HepG2 (cell line): ENCODE measurements around the gene SEC14L2. TPM values are rescaled to one million over a fixed set of nuclear protein-coding genes. Genes with fewer than 3 reads are reported as not detected.
A peak's percentile ranks its signal among the peaks of the same experiment; 100 is the strongest.

Experiments used
- FOXM1 ChIP-seq: sonication (generic); formaldehyde crosslinking; IDR thresholded peaks from 2 replicates; pipeline ENCODE4 v1.5.0; 2020; ENCODE audit warnings: missing genetic modification reagents
- FUBP1 ChIP-seq: sonication (generic); formaldehyde crosslinking; IDR thresholded peaks from 2 replicates; pipeline ENCODE4 v1.5.1; 2020; ENCODE audit warnings: missing genetic modification reagents, mild to moderate bottlenecking, borderline replicate concordance
- HMGXB3 ChIP-seq: sonication (generic); formaldehyde crosslinking; IDR thresholded peaks from 2 replicates; pipeline ENCODE4 v1.4.0; 2020; ENCODE audit warnings: missing genetic modification reagents, borderline replicate concordance
- KAT7 ChIP-seq: IDR thresholded peaks from 2 replicates; pipeline ENCODE4 v1.6.1; 2018; ENCODE audit warnings: borderline replicate concordance, missing compliant biosample characterization
- KMT2B ChIP-seq: IDR thresholded peaks from 2 replicates; pipeline ENCODE4 v1.6.1; 2016; ENCODE audit warnings: missing genetic modification reagents, missing compliant biosample characterization
- MAX ChIP-seq: IDR thresholded peaks from 2 replicates; pipeline ENCODE4 v1.6.1; 2012; ENCODE audit warnings: inconsistent platforms
- PRDM15 ChIP-seq: sonication (generic); formaldehyde crosslinking; IDR thresholded peaks from 2 replicates; pipeline ENCODE4 v1.4.0; 2020; ENCODE audit warnings: missing genetic modification reagents
- SOX5 ChIP-seq: IDR thresholded peaks from 2 replicates; pipeline ENCODE4 v1.6.1; 2016; ENCODE audit warnings: borderline replicate concordance
- SRSF1 ChIP-seq: fragments of 200-400 bp; formaldehyde crosslinking; optimal IDR thresholded peaks from 2 replicates; pipeline ENCODE3; 2017; ENCODE audit warnings: mild to moderate bottlenecking, low read depth, low read length, moderate library complexity
- TFDP2 ChIP-seq: sonication (generic); formaldehyde crosslinking; IDR thresholded peaks from 2 replicates; pipeline ENCODE4 v1.4.0; 2020; ENCODE audit warnings: missing genetic modification reagents
- ZBTB21 ChIP-seq: sonication (generic); formaldehyde crosslinking; IDR thresholded peaks from 2 replicates; pipeline ENCODE4 v1.4.0; 2020; ENCODE audit warnings: missing genetic modification reagents
- ZNF704 ChIP-seq: sonication (generic); formaldehyde crosslinking; IDR thresholded peaks from 2 replicates; pipeline ENCODE4 v1.8.1; 2023; ENCODE audit warnings: mild to moderate bottlenecking, inconsistent platforms, moderate library complexity, missing genetic modification reagents, borderline replicate concordance
- ZNF720 ChIP-seq: sonication (generic); formaldehyde crosslinking; IDR thresholded peaks from 2 replicates; pipeline ENCODE4 v1.4.0; 2020; ENCODE audit warnings: missing genetic modification reagents
- ZNF816 ChIP-seq: sonication (generic); formaldehyde crosslinking; IDR thresholded peaks from 2 replicates; pipeline ENCODE4 v1.8.0; 2022; ENCODE audit warnings: missing genetic modification reagents, mild to moderate bottlenecking, borderline replicate concordance
- polyA plus RNA-seq, 8 experiments: library from polyadenylated mRNA; depleted of rRNA in 3 of 8; stranded (reverse) in 7 of 8; unstranded in 1 of 8; fragments of >200 nt; fragmentation: Illumina TruSeq in 4 of 8; extraction: Trizol in 4 of 8; gene quantifications; 2 replicates each; pipeline versions ENCODE4 v1.2.1 to v1.2.3, GENCODE V29; 2011 to 2016; ENCODE audit warnings: low read depth in 4 of 8, missing spikeins in 1 of 8, mixed read lengths in 1 of 8; ENCODE audit not compliant: insufficient read depth in 1 of 8
- total RNA-seq, 5 experiments: library from RNA; depleted of rRNA; stranded (reverse); fragments of >200 nt; fragmentation: Illumina TruSeq; extraction: Trizol; gene quantifications; 2 replicates each; pipeline ENCODE4 v1.2.3, GENCODE V29; 2016; ENCODE audit warnings: low read depth in 1 of 5

The SEC14L2 gene
- total and polyA plus RNA-seq, 2 of the 13 experiments (the other 11 are each of a cell fraction or from before 2014, with no cell fraction given) = 4.1 to 5.1 TPM

- TF ChIP-seq FUBP1 (no peak), TFDP2 (CRISPR knock-in tag) (no peak; the same call in 1 of the 2 replicates), ZNF816 (peak; percentile 40; the same call in 1 of the 2 replicates), ZBTB21 (CRISPR knock-in tag) (peak; percentile 92), PRDM15 (peak; percentile 59; the same call in 1 of the 2 replicates), SRSF1 (peak; percentile 58), ZNF704 (CRISPR knock-in tag) (peak; percentile 60), FOXM1 (CRISPR knock-in tag) (peak; percentile 80; the same call in 1 of the 2 replicates), ZNF720 (CRISPR knock-in tag) (no peak), SOX5 (CRISPR knock-in tag) (no peak), HMGXB3 (CRISPR knock-in tag) (no peak; the same call in 1 of the 2 replicates), MAX (peak; percentile 69), KAT7 (CRISPR knock-in tag) (peak; percentile 92; the same call in 1 of the 2 replicates), KMT2B (peak; percentile 83)
Observed at GRCh38 chr22:30356449-30357235, 40.2 kb upstream of the SEC14L2 start, which contains the start of the genes CCDC157 and SF3A1 (continued).
